SKM-1 treated with dmso at 0.1 percent for 144 hours (cell line): ENCODE measurements around the gene SBK2.

ENCODE experiments used
- DNase-seq: peaks from one replicate; lab custom pipeline; 2025; ENCODE audit not compliant: unreplicated experiment; lab: John Stamatoyannopoulos, UW

Gene SBK2

DNA sequence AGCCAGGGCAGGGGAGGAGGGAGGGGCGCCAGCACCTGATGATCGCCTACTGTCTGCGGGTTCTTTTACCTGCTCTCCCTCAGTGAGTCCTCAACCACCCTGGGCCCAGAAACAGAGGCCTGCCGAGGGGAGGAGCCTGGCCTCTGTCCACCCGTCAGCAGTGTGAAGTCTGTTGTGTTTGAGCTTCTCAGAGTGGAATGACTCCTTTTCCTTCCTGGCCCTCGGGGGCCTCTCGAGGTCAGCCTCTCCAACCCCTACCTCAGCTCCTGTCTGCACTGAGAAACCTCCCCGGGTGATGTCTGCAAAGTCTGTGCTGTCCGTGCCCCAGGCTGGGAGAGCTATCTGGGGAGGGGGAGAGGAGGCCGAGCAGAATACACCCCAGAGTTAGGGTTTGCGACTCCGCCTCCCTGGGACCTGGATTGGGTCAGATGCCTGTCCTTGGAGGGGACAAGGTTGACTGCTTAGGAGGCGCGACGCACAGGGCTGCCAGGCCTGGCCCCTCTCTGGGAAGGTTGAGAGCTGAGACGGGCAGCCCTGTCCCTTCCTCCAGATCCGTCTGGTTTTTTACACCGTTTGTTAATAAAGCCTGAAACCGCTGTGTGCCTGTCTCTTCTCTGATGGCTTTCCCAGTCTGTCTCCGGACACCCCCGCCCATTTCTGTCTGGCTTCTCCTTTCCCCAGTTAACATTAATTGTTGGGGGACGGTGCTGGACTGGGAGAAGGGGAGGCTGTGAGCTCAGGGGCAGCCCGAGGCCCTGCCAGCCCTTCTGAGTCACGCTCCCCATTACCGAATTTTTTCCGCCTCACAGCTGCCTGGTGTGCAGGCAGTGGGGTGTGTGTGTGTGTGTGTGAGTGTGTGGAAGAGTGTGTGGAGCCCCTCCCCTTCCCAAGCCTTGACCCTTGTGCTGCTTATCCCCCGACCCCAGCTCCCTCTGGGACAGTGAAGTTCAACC lies 49.7 kb downstream of the SBK2 start:
- no peak for DNase-seq

DNA sequence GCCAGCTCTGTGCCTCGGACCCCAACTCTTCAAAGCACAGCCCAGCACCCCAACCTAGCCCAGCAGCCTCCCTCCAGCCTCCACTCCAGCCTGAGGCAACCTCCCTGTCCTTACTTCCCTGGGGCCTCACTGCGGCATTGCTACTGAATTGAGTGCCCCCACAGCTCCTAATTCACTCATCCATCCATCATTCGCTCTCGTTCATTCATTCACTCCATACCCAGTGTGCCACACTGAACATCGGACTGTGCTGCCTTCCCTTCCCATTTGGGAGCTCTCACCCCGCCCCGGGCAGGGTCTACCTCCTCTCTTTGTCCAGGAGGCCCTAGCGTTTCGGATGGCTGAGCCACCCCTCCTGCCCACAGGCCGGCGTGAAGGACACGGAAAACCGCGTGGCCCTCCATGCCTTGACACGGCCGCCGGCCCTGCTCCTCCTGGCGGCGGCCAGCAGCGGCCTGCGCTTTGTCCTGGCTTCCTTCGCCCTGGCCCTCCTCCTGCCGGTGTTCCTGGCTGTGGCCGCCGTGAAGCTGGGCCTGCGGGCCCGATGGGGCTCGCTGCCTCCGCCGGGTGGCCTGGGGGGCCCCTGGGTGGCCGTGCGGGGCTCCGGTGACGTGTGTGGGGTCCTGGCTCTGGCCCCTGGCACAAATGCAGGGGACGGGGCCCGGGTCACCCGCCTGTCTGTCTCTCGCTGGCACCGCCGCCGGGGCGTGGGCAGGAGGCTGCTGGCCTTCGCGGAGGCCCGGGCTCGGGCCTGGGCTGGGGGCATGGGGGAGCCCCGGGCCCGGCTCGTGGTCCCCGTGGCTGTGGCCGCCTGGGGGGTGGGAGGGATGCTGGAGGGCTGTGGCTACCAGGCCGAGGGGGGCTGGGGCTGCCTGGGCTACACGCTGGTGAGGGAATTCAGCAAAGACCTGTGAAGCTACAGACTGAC lies 50.6 kb downstream of the SBK2 start:
- DNase-seq = no peak

DNA sequence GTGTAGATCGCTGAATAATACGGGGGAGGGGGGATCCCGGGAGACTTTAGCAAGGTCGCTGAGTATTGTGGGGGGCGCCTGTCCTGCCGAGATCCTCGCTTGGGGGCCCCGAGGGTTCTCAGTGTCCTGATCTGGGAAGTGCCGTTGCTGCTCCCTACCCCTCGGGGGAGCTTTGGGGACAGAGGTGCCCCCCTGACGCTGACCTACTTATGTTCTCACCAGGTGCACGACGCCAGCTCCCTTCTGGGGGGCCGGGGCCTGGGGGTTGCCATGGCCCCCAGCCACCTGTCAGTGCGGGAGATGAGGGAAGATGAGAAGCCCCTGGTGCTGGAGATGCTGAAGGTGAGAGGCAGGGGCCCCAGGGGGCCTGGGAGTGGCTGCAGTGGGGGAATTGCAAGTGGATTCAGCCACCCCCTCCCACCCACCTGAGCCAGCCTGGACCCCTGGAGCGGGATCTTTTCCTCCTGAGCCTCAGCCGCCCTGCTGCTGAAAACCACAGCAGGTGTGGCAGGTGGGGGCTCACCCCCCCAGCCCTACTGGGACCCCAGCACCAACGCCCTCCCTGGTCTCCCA lies 51.4 kb downstream of the SBK2 start:
- DNase-seq = no peak

DNA sequence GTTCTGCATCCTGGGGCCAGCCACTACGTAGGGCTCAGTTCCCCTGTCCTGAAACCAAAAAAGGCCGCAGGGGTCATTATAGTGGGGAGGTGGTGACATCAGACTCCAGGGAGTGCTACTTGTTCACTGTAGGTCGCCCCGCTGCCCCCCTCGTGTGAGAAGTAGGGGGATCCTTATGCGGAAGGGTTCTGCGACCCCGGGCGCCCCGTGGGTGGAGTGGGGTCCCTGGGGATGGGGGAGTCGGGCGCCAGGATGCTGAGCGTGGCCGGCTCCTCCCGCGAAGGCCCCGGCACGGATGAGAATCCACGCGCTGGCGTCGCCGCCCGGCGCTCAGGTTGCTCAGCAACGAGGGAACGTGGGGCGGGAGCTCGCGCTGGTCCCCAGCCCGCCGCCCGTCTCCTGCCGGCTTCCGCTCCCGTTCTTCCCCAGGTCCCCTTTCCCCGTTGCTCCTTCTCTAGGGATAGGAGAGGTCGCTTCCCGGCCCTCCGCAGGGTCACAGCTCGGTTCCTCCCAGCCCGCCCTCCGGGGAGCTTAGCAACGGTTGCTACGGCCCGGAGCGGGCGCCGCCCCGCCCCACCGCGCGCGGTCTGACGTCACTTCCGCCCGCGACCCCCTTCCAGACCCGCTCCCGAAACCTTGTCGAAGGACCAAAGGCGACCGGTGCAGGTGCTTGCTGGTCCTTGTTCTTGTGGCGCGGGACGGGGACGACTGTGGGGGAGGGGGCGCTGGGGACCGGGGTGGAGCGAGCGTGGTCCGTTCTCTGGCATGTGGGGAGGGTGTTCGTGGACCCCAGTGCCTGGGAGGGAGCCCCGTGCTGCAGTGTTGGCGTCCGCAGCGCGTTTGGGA lies 52.1 kb downstream of the SBK2 start, which contains the start of gene NAT14:
Gene NAT14, plus strand, starts transcription at position 596 of the 846 bp plus-strand sequence. CDS start 521 bp downstream, outside the sequence.
- DNase-seq = no peak

DNA sequence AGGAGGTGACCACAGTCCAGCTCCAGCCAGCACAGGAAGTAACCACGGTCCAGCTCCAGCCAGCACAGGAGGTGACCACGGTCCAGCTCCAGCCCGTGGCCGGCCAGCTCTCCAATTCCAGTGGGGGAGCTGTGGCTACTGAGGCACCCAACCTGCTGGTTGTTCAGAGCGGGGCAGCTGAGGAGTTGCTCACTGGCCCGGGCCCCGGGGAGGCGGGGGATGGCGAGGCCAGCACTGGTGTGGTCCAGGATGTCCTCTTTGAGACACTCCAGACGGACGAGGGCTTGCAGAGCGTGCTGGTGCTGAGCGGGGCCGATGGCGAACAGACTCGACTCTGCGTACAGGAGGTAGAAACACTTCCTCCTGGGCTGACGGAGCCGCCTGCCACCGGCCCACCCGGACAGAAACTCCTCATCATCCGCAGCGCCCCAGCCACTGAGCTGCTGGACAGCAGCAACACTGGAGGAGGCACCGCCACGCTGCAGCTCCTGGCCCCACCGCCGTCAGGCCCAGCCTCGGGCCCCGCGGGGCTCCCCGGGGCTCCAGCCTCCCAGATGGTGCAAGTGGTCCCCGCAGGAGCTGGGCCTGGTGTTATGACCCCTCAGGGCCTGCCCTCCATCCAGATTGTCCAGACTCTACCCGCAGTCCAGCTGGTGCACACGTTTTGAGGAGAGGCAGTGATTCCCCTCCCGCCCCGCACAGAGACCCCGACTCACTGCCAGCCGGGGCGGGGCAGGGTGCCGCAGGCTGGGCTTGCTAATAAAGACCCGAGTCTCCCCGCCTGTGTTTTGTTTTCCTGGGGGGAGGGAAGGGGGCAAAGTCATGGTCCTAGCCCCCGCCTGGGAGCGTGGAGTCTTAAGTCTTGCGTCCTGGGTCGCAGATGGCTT lies 53.0 kb downstream of the SBK2 start:
- no peak for DNase-seq

DNA sequence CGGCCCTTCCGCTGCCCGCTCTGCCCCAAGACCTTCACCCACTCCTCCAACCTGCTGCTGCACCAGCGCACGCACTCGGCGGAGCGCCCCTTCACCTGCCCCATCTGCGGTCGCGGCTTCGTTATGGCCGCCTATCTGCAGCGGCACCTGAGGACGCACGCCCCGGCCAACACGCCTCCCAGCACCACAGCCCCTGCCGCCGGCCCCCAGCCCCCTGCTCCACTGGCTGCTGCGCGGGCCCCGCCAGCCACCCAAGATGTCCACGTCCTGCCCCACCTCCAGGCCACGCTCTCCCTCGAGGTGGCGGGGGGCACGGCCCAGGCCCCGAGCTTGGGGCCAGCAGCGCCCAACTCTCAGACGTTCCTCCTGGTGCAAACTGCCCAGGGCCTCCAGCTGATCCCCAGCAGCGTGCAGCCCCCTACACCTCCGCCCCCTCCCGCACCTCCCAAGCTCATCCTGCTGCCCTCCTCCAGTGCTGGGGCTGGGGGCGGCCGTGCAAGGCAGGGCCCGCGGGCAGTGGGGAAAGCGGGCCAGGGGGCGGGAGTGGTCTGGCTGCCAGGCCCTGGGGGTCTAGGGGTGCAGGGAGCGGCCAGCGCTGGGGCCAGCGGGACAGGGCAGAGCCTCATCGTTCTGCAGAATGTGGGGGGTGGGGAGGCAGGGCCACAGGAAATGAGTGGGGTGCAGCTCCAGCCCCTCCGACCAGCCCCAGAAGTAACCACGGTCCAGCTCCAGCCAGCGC lies 53.8 kb downstream of the SBK2 start:
- no peak for DNase-seq

DNA sequence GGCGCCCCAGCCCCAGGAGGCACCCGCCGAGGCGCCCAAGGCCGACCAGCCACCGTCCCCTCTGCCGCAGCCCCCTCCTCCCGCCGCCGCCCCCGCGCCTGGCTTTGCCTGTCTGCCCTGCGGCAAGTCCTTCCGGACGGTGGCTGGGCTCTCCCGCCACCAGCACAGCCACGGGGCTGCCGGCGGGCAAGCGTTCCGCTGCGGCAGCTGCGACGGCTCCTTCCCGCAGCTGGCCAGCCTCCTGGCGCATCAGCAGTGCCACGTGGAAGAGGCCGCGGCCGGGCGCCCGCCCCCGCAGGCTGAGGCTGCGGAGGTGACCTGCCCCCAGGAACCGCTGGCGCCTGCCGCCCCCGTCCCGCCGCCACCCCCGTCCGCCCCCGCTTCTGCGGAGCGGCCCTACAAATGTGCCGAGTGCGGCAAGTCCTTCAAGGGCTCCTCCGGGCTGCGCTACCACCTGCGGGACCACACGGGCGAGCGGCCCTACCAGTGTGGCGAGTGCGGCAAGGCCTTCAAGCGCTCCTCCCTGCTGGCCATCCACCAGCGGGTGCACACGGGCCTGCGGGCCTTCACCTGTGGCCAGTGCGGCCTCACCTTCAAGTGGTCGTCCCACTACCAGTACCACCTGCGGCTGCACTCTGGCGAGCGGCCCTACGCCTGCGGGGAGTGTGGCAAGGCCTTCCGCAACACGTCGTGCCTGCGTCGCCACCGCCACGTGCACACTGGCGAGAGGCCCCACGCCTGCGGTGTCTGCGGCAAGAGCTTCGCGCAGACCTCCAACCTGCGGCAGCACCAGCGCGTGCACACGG lies 54.6 kb downstream of the SBK2 start:
- no peak for DNase-seq

DNA sequence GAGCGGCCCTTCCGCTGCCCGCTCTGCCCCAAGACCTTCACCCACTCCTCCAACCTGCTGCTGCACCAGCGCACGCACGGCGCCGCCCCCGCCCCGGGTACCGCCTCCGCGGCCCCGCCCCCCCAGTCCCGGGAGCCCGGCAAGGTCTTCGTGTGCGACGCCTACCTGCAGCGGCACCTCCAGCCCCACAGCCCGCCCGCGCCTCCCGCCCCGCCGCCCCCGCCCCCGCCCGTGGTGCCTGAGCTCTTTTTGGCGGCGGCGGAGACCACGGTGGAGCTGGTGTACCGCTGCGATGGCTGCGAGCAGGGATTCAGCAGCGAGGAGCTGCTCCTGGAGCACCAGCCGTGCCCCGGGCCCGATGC lies 55.2 kb downstream of the SBK2 start:
- no peak for DNase-seq

DNA sequence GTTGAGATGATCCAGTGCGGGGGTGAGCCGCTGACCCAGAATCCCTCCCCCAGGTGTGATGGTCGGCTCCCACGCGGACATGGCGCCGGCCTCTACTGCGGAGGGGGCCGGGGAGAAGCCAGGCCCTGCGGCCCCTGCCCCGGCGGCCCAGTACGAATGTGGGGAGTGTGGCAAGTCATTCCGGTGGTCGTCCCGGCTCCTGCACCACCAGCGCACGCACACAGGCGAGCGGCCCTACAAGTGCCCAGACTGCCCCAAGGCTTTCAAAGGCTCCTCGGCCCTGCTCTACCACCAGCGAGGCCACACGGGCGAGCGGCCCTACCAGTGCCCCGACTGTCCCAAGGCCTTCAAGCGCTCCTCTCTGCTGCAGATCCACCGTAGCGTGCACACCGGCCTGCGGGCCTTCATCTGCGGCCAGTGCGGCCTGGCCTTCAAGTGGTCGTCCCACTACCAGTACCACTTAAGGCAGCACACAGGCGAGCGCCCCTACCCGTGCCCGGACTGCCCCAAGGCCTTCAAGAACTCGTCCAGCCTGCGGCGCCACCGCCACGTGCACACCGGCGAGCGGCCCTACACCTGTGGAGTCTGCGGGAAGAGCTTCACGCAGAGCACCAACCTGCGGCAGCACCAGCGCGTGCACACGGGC lies 55.7 kb downstream of the SBK2 start:
- DNase-seq = no peak

DNA sequence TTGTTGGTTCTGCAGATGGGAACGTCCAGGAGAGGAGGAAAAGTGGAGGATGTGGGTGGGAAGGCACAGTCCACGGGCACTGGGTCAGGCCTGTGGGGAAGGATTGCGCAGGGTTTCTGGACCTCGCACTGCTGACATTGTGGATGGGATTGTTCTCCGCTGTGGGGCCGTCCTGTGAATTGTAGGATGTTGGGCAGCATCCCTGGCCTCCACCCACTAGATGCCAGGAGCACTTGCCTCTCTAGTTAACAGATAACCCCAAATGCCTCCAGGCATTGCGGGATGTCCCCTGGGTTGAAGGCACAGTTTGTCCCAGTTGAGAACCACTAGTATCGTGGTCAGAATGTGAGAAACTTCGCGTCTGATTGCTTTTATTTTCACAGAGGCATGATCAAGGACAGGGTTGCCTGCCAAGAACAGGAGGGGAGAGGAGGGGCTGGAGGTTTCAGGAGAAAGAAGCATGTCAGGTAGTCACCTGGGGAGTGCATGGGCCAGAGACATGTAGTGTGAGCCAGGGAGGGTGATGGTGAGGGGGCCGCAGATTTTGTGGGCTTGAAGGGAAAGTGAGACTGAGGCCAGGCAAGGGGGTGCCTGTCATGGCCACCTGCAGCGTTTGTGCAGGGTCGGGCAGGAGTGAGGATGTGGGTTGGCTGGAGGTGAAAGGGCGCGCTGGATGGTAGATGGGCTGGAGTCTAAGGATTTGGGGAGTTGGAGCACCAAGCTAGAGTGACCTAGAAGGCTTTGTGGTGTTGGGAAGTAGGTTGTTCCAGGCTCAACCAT lies 57.3 kb downstream of the SBK2 start:
- DNase-seq = no peak

DNA sequence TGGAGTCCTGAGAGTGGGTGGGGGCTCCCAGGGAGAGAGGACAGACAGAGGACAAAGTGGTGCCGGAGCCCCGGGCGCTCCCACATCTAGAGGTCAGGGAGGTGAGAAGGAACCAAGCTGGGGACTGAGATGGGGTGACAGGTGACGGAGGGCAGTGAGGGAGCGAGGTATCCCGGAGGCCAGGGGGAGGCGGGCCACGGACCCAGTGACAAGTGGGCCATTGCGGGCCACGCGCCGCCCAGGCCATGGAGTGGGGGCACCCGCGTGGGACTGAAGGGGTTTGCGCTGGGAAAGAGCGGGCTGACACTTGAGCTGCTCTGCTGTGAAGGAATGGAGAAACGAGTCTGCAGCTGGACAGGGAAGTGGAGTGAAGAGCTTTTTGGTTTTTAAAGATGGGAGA lies 57.9 kb downstream of the SBK2 start:
- DNase-seq = no peak
